ENCODE data around the gene CMTM3.

Gene CMTM3

GRCh38 chr16:66604376-66605176, at the start of gene CMTM3:
CMTM3 (plus strand) TSS chr16:66604704; CDS start chr16:66604806, 102 bp downstream.
- peak; percentile 41 for DNase-seq (ENCODE audit: low spot score)
- ChIA-PET CTCF (interaction anchor here (0.6 to 0.7 kb wide), 3 partner anchors 56 to 186 kb away, joined by 3 read pairs; no protein-coding TSS in a partner anchor), POLR2A (ENCODE audit: low non-redundant PET) (no interaction called here)
- H3K27ac ChIP-seq, result peak within 1 kb of the TSS; percentile 88
- peak; percentile 81 for TF ChIP-seq CTCF (conservative IDR thresholded peaks at IDR 0.05; ENCODE audit: low read depth)

- no peak overlapping the region for H3K27ac ChIP-seq
- CTCF ChIA-PET, result no interaction called here
- no peak for TF ChIP-seq CTCF (conservative IDR thresholded peaks at IDR 0.05; ENCODE audit: low read depth)
- POLR2A ChIA-PET (ENCODE audit: low non-redundant PET), result no interaction called here
- no peak for DNase-seq (ENCODE audit: low spot score)
These were observed 44.4 kb upstream of the CMTM3 start for GRCh38 chr16:66560107-66560506.

GRCh38 chr16:66561381-66562080, 43.0 kb upstream of the CMTM3 start:
- no peak for DNase-seq (ENCODE audit: low spot score)
- ChIA-PET POLR2A (ENCODE audit: low non-redundant PET) (no interaction called here), CTCF (interaction anchor here (0.5 to 2.3 kb wide), 6 partner anchors 7 to 509 kb away, joined by 3 to 18 read pairs (median 4); no protein-coding TSS in a partner anchor)
- no peak overlapping the region for H3K27ac ChIP-seq
- TF ChIP-seq CTCF (conservative IDR thresholded peaks at IDR 0.05; ENCODE audit: low read depth), result no peak

- peak; percentile 26; the same call in 1 of the 2 replicates for TF ChIP-seq CTCF (conservative IDR thresholded peaks at IDR 0.05; ENCODE audit: low read depth)
- POLR2A ChIA-PET (ENCODE audit: low non-redundant PET), result no interaction called here
- CTCF ChIA-PET, result interaction anchor here (0.5 to 2.3 kb wide), 9 partner anchors 8 to 508 kb away, joined by 3 to 18 read pairs (median 3); no protein-coding TSS in a partner anchor
- DNase-seq (ENCODE audit: low spot score), result no peak
- no peak overlapping the region for H3K27ac ChIP-seq
These were observed 42.1 kb upstream of the CMTM3 start for GRCh38 chr16:66562409-66562808.

GRCh38 chr16:66562986-66563385, 41.5 kb upstream of the CMTM3 start:
- H3K27ac ChIP-seq, result no peak overlapping the region
- ChIA-PET CTCF (interaction anchor here (0.6 to 2.3 kb wide), 9 partner anchors 9 to 305 kb away, joined by 3 to 18 read pairs (median 3); no protein-coding TSS in a partner anchor), POLR2A (ENCODE audit: low non-redundant PET) (no interaction called here)
- DNase-seq (ENCODE audit: low spot score), result no peak
- TF ChIP-seq CTCF (conservative IDR thresholded peaks at IDR 0.05; ENCODE audit: low read depth), result no peak

GRCh38 chr16:66563574-66564334, 40.8 kb upstream of the CMTM3 start:
- POLR2A ChIA-PET (ENCODE audit: low non-redundant PET), result no interaction called here
- TF ChIP-seq CTCF (conservative IDR thresholded peaks at IDR 0.05; ENCODE audit: low read depth), result no peak
- CTCF ChIA-PET, result interaction anchor here (0.6 to 2.3 kb wide), 8 partner anchors 24 to 304 kb away, joined by 3 to 18 read pairs (median 4); no protein-coding TSS in a partner anchor
- no peak for DNase-seq (ENCODE audit: low spot score)
- H3K27ac ChIP-seq, result no peak overlapping the region
